ENCODE data around the gene RTN3.

DNA sequence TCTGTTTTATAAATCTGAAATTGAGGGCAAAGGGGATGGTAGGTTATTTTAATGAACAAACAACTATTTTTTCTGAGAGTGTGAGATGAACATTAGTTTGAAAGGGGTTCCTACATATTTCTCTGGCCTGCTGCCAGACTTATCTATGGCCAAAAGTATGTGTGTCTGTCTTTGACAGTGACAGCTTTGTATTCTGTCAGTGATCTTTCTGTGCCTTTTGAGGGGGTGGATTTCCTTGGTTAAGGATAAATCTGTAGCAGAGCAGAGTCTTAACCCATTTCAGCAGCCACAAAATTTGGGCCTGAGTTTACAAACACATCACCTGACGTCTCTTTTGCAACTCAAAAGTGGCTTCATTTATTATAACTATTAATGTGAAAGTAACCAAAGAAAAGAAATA lies 56.4 kb downstream of the RTN3 start:
- TF ChIP-seq EZH2 (IDR thresholded peaks at IDR 0.05; ENCODE audit: borderline replicate concordance, low read depth, low read length, severe bottlenecking) (no peak), CTCF (IDR thresholded peaks at IDR 0.05; ENCODE audit: borderline replicate concordance, extremely low read depth, low read length, poor library complexity, severe bottlenecking) (no peak)
